HepG2 (cell line): Measurements from ENCODE around the gene THOC5. TPM values are rescaled to one million over a fixed set of nuclear protein-coding genes. Genes with fewer than 3 reads are reported as not detected.

Experiments used
- FOSL2 ChIP-seq: sonication (generic); formaldehyde crosslinking; IDR thresholded peaks from 2 replicates; pipeline ENCODE4 v1.4.0; 2020; ENCODE audit warnings: missing genetic modification reagents
- GATAD2A ChIP-seq: IDR thresholded peaks from 2 replicates; pipeline ENCODE4 v1.6.1; 2016
- GZF1 ChIP-seq: sonication (generic); formaldehyde crosslinking; IDR thresholded peaks from 2 replicates; pipeline ENCODE4 v1.5.1; 2020; ENCODE audit warnings: mild to moderate bottlenecking, missing genetic modification reagents
- PHF5A ChIP-seq: IDR thresholded peaks from one replicate; pipeline ENCODE4 v1.6.1; 2018; ENCODE audit warnings: low read depth, missing genetic modification reagents; ENCODE audit not compliant: unreplicated experiment
- RAD21 ChIP-seq: fragments of 450-650 bp; formaldehyde crosslinking; IDR thresholded peaks from 2 replicates; pipeline ENCODE4 v1.5.0; 2020; ENCODE audit warnings: mild to moderate bottlenecking
- RXRB ChIP-seq: IDR thresholded peaks from 2 replicates; pipeline ENCODE4 v1.6.1; 2016; ENCODE audit warnings: borderline replicate concordance, missing genetic modification reagents, missing compliant biosample characterization
- STAG1 ChIP-seq: sonication (generic); formaldehyde crosslinking; IDR thresholded peaks from 2 replicates; pipeline ENCODE4 v1.4.0; 2020; ENCODE audit warnings: missing genetic modification reagents
- TEAD3 ChIP-seq: optimal IDR thresholded peaks from 2 replicates; pipeline ENCODE3; 2016; ENCODE audit warnings: borderline replicate concordance
- ZFY ChIP-seq: sonication (generic); formaldehyde crosslinking; IDR thresholded peaks from 2 replicates; pipeline ENCODE4 v1.4.0; 2020; ENCODE audit warnings: missing genetic modification reagents
- ZNF30 ChIP-seq: sonication (generic); formaldehyde crosslinking; IDR thresholded peaks from 2 replicates; pipeline ENCODE4 v1.5.0; 2020; ENCODE audit warnings: mild to moderate bottlenecking, missing genetic modification reagents
- ZNF563 ChIP-seq: sonication (generic); formaldehyde crosslinking; IDR thresholded peaks from 2 replicates; pipeline ENCODE4 v1.8.0; 2022; ENCODE audit warnings: mild to moderate bottlenecking, moderate library complexity, missing genetic modification reagents
- ZNF775 ChIP-seq: sonication (generic); formaldehyde crosslinking; IDR thresholded peaks from 2 replicates; pipeline ENCODE4 v1.4.0; 2020; ENCODE audit warnings: missing genetic modification reagents, mild to moderate bottlenecking, moderate library complexity, borderline replicate concordance
- polyA plus RNA-seq, 8 experiments: library from polyadenylated mRNA; depleted of rRNA in 3 of 8; stranded (reverse) in 7 of 8; unstranded in 1 of 8; fragments of >200 nt; fragmentation: Illumina TruSeq in 4 of 8; extraction: Trizol in 4 of 8; gene quantifications; 2 replicates each; pipeline versions ENCODE4 v1.2.1 to v1.2.3, GENCODE V29; 2011 to 2016; ENCODE audit warnings: low read depth in 4 of 8, missing spikeins in 1 of 8, mixed read lengths in 1 of 8; ENCODE audit not compliant: insufficient read depth in 1 of 8
- total RNA-seq, 5 experiments: library from RNA; depleted of rRNA; stranded (reverse); fragments of >200 nt; fragmentation: Illumina TruSeq; extraction: Trizol; gene quantifications; 2 replicates each; pipeline ENCODE4 v1.2.3, GENCODE V29; 2016; ENCODE audit warnings: low read depth in 1 of 5
- TF ChIP-seq, protein P1 (sequence below): sonication (generic); formaldehyde crosslinking; IDR thresholded peaks from 2 replicates; pipeline ENCODE4 v1.4.0; 2020; ENCODE audit warnings: missing genetic modification reagents, borderline replicate concordance
- TF ChIP-seq, protein P2 (sequence below), 2 experiments: fragments of 450-650 bp in 1 of 2; sonication (generic) in 1 of 2; formaldehyde crosslinking; IDR thresholded peaks; 2 replicates each; pipeline versions ENCODE4 v1.5.0 to v1.8.0; 2020 to 2022; ENCODE audit warnings: mild to moderate bottlenecking in 1 of 2, missing genetic modification reagents in 1 of 2
- TF ChIP-seq, protein P3 (sequence below): sonication (generic); formaldehyde crosslinking; IDR thresholded peaks from 2 replicates; pipeline ENCODE4 v1.4.0; 2020; ENCODE audit warnings: missing genetic modification reagents

The THOC5 gene
- total and polyA plus RNA-seq, 2 of the 13 experiments (the other 11 are each of a cell fraction or from before 2014, with no cell fraction given) = 45.8 to 46.7 TPM

DNA sequence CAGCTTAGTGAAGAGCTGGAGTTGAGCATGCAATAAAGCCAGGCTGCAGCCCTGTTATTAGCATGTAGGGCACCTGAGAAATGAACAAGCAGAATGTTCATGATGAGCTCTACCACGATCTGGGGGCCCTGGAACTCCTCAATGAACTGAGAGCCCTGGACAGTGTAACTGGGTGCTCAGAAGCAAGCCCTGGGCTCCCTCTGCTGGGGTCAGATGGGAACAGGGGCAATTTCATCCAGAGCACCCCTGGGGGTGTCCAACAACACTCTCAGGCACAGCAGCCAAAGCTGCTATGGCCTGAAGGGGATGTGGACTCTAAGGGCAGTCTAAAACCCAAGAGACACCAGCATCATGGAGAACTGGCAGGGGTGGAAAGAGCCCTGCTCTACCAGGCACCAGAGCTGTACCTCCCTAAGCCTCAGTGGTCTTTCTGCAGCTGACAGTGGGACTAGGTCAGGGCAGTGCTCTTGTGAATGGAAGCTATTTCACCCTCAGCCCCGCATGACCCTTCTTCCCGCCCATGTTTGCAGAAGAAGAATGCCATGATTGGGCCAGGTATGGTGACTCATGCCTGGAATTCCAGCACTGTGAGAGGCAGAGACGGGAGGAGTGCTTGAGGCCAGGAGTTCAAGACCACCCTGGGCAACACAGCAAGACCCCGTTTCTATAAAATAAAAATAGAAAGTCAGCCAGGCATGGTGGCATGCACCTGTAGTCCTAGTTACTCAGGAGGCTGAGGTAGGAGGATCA lies 28.9 kb downstream of the THOC5 start (continued):
- TF ChIP-seq, protein P1, sequence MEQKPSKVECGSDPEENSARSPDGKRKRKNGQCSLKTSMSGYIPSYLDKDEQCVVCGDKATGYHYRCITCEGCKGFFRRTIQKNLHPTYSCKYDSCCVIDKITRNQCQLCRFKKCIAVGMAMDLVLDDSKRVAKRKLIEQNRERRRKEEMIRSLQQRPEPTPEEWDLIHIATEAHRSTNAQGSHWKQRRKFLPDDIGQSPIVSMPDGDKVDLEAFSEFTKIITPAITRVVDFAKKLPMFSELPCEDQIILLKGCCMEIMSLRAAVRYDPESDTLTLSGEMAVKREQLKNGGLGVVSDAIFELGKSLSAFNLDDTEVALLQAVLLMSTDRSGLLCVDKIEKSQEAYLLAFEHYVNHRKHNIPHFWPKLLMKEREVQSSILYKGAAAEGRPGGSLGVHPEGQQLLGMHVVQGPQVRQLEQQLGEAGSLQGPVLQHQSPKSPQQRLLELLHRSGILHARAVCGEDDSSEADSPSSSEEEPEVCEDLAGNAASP (CRISPR knock-in tag) = no peak
- TF ChIP-seq ZFY (CRISPR knock-in tag) (no peak), RXRB (CRISPR knock-in tag) (no peak), GATAD2A (CRISPR knock-in tag) (no peak), FOSL2 (peak; percentile 77), RAD21 (CRISPR knock-in tag) (peak; percentile 71), ZNF30 (CRISPR knock-in tag) (no peak), TEAD3 (CRISPR knock-in tag) (peak; percentile 37), ZNF775 (CRISPR knock-in tag) (no peak), STAG1 (CRISPR knock-in tag) (peak; percentile 73), PHF5A (CRISPR knock-in tag) (no peak), GZF1 (CRISPR knock-in tag) (no peak), ZNF563 (CRISPR knock-in tag) (no peak)
- TF ChIP-seq, protein P2, sequence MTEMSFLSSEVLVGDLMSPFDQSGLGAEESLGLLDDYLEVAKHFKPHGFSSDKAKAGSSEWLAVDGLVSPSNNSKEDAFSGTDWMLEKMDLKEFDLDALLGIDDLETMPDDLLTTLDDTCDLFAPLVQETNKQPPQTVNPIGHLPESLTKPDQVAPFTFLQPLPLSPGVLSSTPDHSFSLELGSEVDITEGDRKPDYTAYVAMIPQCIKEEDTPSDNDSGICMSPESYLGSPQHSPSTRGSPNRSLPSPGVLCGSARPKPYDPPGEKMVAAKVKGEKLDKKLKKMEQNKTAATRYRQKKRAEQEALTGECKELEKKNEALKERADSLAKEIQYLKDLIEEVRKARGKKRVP (CRISPR knock-in tag; IDR thresholded peaks at IDR 0.05) = no peak
- TF ChIP-seq, protein P3, sequence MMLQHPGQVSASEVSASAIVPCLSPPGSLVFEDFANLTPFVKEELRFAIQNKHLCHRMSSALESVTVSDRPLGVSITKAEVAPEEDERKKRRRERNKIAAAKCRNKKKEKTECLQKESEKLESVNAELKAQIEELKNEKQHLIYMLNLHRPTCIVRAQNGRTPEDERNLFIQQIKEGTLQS = 0 out of 2 replicates have a peak, but pooled peaks have one; percentile 16
